Measurements from ENCODE around the gene LRRC14B. TPM values are rescaled to one million over a fixed set of nuclear protein-coding genes. Genes with fewer than 3 reads are reported as not detected.
"Not testable (repeated sequence)": the region's sequence is repeated elsewhere in the genome, so short reads cannot be mapped to it uniquely, and the experiment has no call there.

LRRC14B gene
- polyA plus RNA-seq, 1 of the 3 experiments (the other 2 are of a cell fraction) = not detected

- TF ChIP-seq SIN3A (IDR thresholded peaks at IDR 0.05; ENCODE audit: borderline replicate concordance, low read depth, low read length) (no peak), RCOR1 (IDR thresholded peaks at IDR 0.05; ENCODE audit: low read length) (no peak), TAF1 (IDR thresholded peaks at IDR 0.05; ENCODE audit: borderline replicate concordance, low read depth, low read length) (no peak), FOXJ3 (CRISPR knock-in tag; IDR thresholded peaks at IDR 0.05) (no peak), POLR2AphosphoS5 (IDR thresholded peaks at IDR 0.05; ENCODE audit: low read depth, low read length) (no peak)
These were observed 43.2 kb downstream of the LRRC14B start (continued) for GRCh38 chr5:234450-234849.

- H3K4me3 ChIP-seq (ENCODE audit: low read depth in 2 of 2, low read length in 1 of 2); H3K9me2 ChIP-seq; H3K79me2 ChIP-seq (ENCODE audit: insufficient read depth); H3K4me2 ChIP-seq; POLR2A ChIA-PET; DNase-seq; CTCF ChIA-PET; H3K9me3 ChIP-seq; H3F3A ChIP-seq (replicated peaks; ENCODE audit: insufficient read depth); H2AFZ ChIP-seq (ENCODE audit: low read depth); H3K4me1 ChIP-seq (ENCODE audit: control insufficient read depth in 1 of 2, insufficient read depth in 2 of 2, low read depth in 1 of 2, low read length in 1 of 2); H3K9ac ChIP-seq; H4K20me1 ChIP-seq (ENCODE audit: insufficient read depth); H3K27ac ChIP-seq (ENCODE audit: low read depth in 2 of 2, low read length in 1 of 2); H3K27me3 ChIP-seq (ENCODE audit: insufficient read depth): not testable (repeated sequence)
- H3K36me3 ChIP-seq (replicated peaks in 1 of 2; ENCODE audit: control insufficient read depth in 1 of 2, insufficient read depth in 2 of 2, low read length in 1 of 2) = peaks cover 24 to 39% of the 10 kb centered on the region in 2 experiments
- 98% methylated on average over 4 of the region's 9 CpGs for WGBS (ENCODE audit: low lambda C conversion rate)
These were observed 44.2 kb downstream of the LRRC14B start for GRCh38 chr5:235527-235926.

GRCh38 chr5:237931-238330, 46.6 kb downstream of the LRRC14B start:
- DNase-seq; H3K4me3 ChIP-seq (ENCODE audit: low read depth in 2 of 2, low read length in 1 of 2); H3K27ac ChIP-seq (ENCODE audit: low read depth in 2 of 2, low read length in 1 of 2); H3K9me2 ChIP-seq; H3K27me3 ChIP-seq (ENCODE audit: insufficient read depth); H4K20me1 ChIP-seq (ENCODE audit: insufficient read depth); POLR2A ChIA-PET; H3K9ac ChIP-seq; H2AFZ ChIP-seq (ENCODE audit: low read depth); H3K4me1 ChIP-seq (ENCODE audit: control insufficient read depth in 1 of 2, insufficient read depth in 2 of 2, low read depth in 1 of 2, low read length in 1 of 2); H3K9me3 ChIP-seq; H3K4me2 ChIP-seq; H3K79me2 ChIP-seq (ENCODE audit: insufficient read depth); H3F3A ChIP-seq (replicated peaks; ENCODE audit: insufficient read depth); CTCF ChIA-PET: not testable (repeated sequence)
- peaks cover 45 to 46% of the 10 kb centered on the region in 2 experiments for H3K36me3 ChIP-seq (replicated peaks in 1 of 2; ENCODE audit: control insufficient read depth in 1 of 2, insufficient read depth in 2 of 2, low read length in 1 of 2)
- 98% methylated on average over 7 of the region's 8 CpGs for WGBS (ENCODE audit: low lambda C conversion rate)

GRCh38 chr5:240550-240949, 49.3 kb downstream of the LRRC14B start:
- H3K27ac ChIP-seq (ENCODE audit: low read depth in 2 of 2, low read length in 1 of 2); H4K20me1 ChIP-seq (ENCODE audit: insufficient read depth); H3K27me3 ChIP-seq (ENCODE audit: insufficient read depth); DNase-seq; H3K4me3 ChIP-seq (ENCODE audit: low read depth in 2 of 2, low read length in 1 of 2); H3K4me1 ChIP-seq (ENCODE audit: control insufficient read depth in 1 of 2, insufficient read depth in 2 of 2, low read depth in 1 of 2, low read length in 1 of 2); H3K79me2 ChIP-seq (ENCODE audit: insufficient read depth); H2AFZ ChIP-seq (ENCODE audit: low read depth); H3K9me3 ChIP-seq; H3F3A ChIP-seq (replicated peaks; ENCODE audit: insufficient read depth); CTCF ChIA-PET; H3K4me2 ChIP-seq; H3K9me2 ChIP-seq; POLR2A ChIA-PET; H3K9ac ChIP-seq: not testable (repeated sequence)
- 95% methylated on average over 7 of the region's 7 CpGs for WGBS (ENCODE audit: low lambda C conversion rate)
- peaks cover 30 to 49% of the 10 kb centered on the region in 2 experiments for H3K36me3 ChIP-seq (replicated peaks in 1 of 2; ENCODE audit: control insufficient read depth in 1 of 2, insufficient read depth in 2 of 2, low read length in 1 of 2)

GRCh38 chr5:241045-241669, 49.9 kb downstream of the LRRC14B start:
- H4K20me1 ChIP-seq (ENCODE audit: insufficient read depth); H3K4me2 ChIP-seq; DNase-seq; H3K27ac ChIP-seq (ENCODE audit: low read depth in 2 of 2, low read length in 1 of 2); H3K9me2 ChIP-seq; H3F3A ChIP-seq (replicated peaks; ENCODE audit: insufficient read depth); H3K4me3 ChIP-seq (ENCODE audit: low read depth in 2 of 2, low read length in 1 of 2); H3K27me3 ChIP-seq (ENCODE audit: insufficient read depth); POLR2A ChIA-PET; H3K9ac ChIP-seq; H3K79me2 ChIP-seq (ENCODE audit: insufficient read depth); H3K4me1 ChIP-seq (ENCODE audit: control insufficient read depth in 1 of 2, insufficient read depth in 2 of 2, low read depth in 1 of 2, low read length in 1 of 2); H3K9me3 ChIP-seq; H2AFZ ChIP-seq (ENCODE audit: low read depth): not testable (repeated sequence)
- 91% methylated on average over 5 of the region's 13 CpGs for WGBS (ENCODE audit: low lambda C conversion rate)
- H3K36me3 ChIP-seq (replicated peaks in 1 of 2; ENCODE audit: control insufficient read depth in 1 of 2, insufficient read depth in 2 of 2, low read length in 1 of 2) = peaks cover 32 to 54% of the 10 kb centered on the region in 2 experiments
- CTCF ChIA-PET = interaction anchor here (1.0 kb wide), 1 partner anchor 27 kb away, joined by 3 read pairs; no protein-coding TSS in a partner anchor

GRCh38 chr5:243683-244367, 52.5 kb downstream of the LRRC14B start:
- not testable (repeated sequence) for H3K27ac ChIP-seq (ENCODE audit: low read depth in 2 of 2, low read length in 1 of 2); H3F3A ChIP-seq (replicated peaks; ENCODE audit: insufficient read depth); H4K20me1 ChIP-seq (ENCODE audit: insufficient read depth); H3K27me3 ChIP-seq (ENCODE audit: insufficient read depth); H3K9me2 ChIP-seq; DNase-seq; H3K9me3 ChIP-seq; H3K4me3 ChIP-seq (ENCODE audit: low read depth in 2 of 2, low read length in 1 of 2); H3K4me2 ChIP-seq; H3K4me1 ChIP-seq (ENCODE audit: control insufficient read depth in 1 of 2, insufficient read depth in 2 of 2, low read depth in 1 of 2, low read length in 1 of 2); H3K9ac ChIP-seq; H3K79me2 ChIP-seq (ENCODE audit: insufficient read depth); H2AFZ ChIP-seq (ENCODE audit: low read depth)
- WGBS (ENCODE audit: low lambda C conversion rate) = 83% methylated on average over 12 of the region's 12 CpGs
- ChIA-PET POLR2A (interaction anchor here (1.1 kb wide), 1 partner anchor 1340 kb away, joined by 3 read pairs; no protein-coding TSS in a partner anchor), CTCF (interaction anchor here (1.0 kb wide), 1 partner anchor 25 kb away, joined by 3 read pairs; the partner anchor contains the start of genes CCDC127 and SDHA)
- H3K36me3 ChIP-seq (replicated peaks in 1 of 2; ENCODE audit: control insufficient read depth in 1 of 2, insufficient read depth in 2 of 2, low read length in 1 of 2) = peaks cover 40 to 69% of the 10 kb centered on the region in 2 experiments
